Activated T-cell treated with anti-CD3 and anti-CD28 coated beads for 24 hours (primary cell): ENCODE measurements around the gene YDJC.
"Not testable (repeated sequence)": the region's sequence is repeated elsewhere in the genome, so short reads cannot be mapped to it uniquely, and the experiment has no call there.

Source experiments
- DNase-seq: peaks from one replicate; pipeline ENCODE4 v3.0.0-alpha.2; 2020; ENCODE audit warnings: low read depth

Gene YDJC

GRCh38 chr22:21605887-21606564, 23.8 kb downstream of the YDJC start:
- no peak for DNase-seq

- DNase-seq, result no peak
Observed at GRCh38 chr22:21603973-21604372, 25.8 kb downstream of the YDJC start.

- DNase-seq, result no peak
Observed at GRCh38 chr22:21602579-21602978, 27.2 kb downstream of the YDJC start.

- no peak for DNase-seq
Observed at GRCh38 chr22:21599053-21599893, 30.5 kb downstream of the YDJC start.

GRCh38 chr22:21598302-21598701, 31.5 kb downstream of the YDJC start:
- DNase-seq, result no peak

- DNase-seq, result not testable (repeated sequence)
Observed at GRCh38 chr22:21596356-21597135, 33.3 kb downstream of the YDJC start.

GRCh38 chr22:21594865-21595452, 34.9 kb downstream of the YDJC start:
- no peak for DNase-seq

GRCh38 chr22:21593406-21594232, 36.2 kb downstream of the YDJC start:
- no peak for DNase-seq

- DNase-seq, result no peak
Observed at GRCh38 chr22:21592422-21592821, 37.4 kb downstream of the YDJC start.

- no peak for DNase-seq
Observed at GRCh38 chr22:21591695-21592094, 38.1 kb downstream of the YDJC start.

GRCh38 chr22:21590809-21591641, 38.8 kb downstream of the YDJC start:
- DNase-seq, result no peak

- DNase-seq, result no peak
Observed at GRCh38 chr22:21589396-21589795, 40.4 kb downstream of the YDJC start.

- peak; percentile 44 for DNase-seq
Observed at GRCh38 chr22:21587803-21588611, 41.8 kb downstream of the YDJC start.

GRCh38 chr22:21585389-21585788, 44.4 kb downstream of the YDJC start:
- DNase-seq, result no peak

GRCh38 chr22:21582801-21583740, 46.8 kb downstream of the YDJC start:
- DNase-seq, result no peak

GRCh38 chr22:21581009-21581713, 48.7 kb downstream of the YDJC start:
- not testable (repeated sequence) for DNase-seq

- DNase-seq, result not testable (repeated sequence)
Observed at GRCh38 chr22:21580623-21581007, 49.2 kb downstream of the YDJC start.

GRCh38 chr22:21579474-21579851, 50.4 kb downstream of the YDJC start:
- no peak for DNase-seq
